Right atrium auricular region (tissue), 2 donors: Measurements from ENCODE around the gene ZBTB7C. TPM values are rescaled to one million over a fixed set of nuclear protein-coding genes. Genes with fewer than 3 reads are reported as not detected.

ENCODE experiments used
- DNase-seq: peaks from one replicate; pipeline ENCODE4 v3.0.0-alpha.2; 2019; ENCODE audit warnings: low spot score
- H3K27ac ChIP-seq, 2 donors: fragments of 200-600 bp; sonication (generic); 1 replicate in 1 of 2; 2 replicates in 1 of 2; pipeline ENCODE4 v1.5.1; 2016 to 2019
- H3K27me3 ChIP-seq, 2 donors: fragments of 200-600 bp; sonication (generic); one replicate each; pipeline versions ENCODE4 v1.5.1 to v1.6.0; 2017 to 2019
- H3K36me3 ChIP-seq: fragments of 200-600 bp; sonication (generic); one replicate; pipeline ENCODE4 v1.5.1; 2016
- H3K4me1 ChIP-seq, 2 donors: fragments of 200-600 bp; sonication (generic); one replicate each; pipeline versions ENCODE4 v1.5.1 to v1.6.0; 2017 to 2019
- H3K4me3 ChIP-seq, 2 donors: fragments of 200-600 bp; sonication (generic); 1 replicate in 1 of 2; 2 replicates in 1 of 2; pipeline ENCODE4 v1.5.1; 2017 to 2019; ENCODE audit warnings: mild to moderate bottlenecking in 1 of 2, moderate library complexity in 1 of 2
- H3K9me3 ChIP-seq, 2 donors: fragments of 200-600 bp; sonication (generic); one replicate each; pipeline ENCODE4 v1.5.1; 2019
- CTCF ChIP-seq, 2 donors: fragments of 200-600 bp; sonication (generic); IDR thresholded peaks; one replicate each; pipeline ENCODE4 v1.5.1; 2019; ENCODE audit warnings: antibody characterized with exemption in 2 of 2
- total RNA-seq, 2 donors: library from RNA; depleted of rRNA; stranded (reverse); fragments of >200 nt; gene quantifications; one replicate each; pipeline ENCODE4 v1.1.0, GENCODE V29; 2016

ZBTB7C gene
- total RNA-seq, 2 donors from 2014 or later: 1.8 to 7.7 TPM

DNA sequence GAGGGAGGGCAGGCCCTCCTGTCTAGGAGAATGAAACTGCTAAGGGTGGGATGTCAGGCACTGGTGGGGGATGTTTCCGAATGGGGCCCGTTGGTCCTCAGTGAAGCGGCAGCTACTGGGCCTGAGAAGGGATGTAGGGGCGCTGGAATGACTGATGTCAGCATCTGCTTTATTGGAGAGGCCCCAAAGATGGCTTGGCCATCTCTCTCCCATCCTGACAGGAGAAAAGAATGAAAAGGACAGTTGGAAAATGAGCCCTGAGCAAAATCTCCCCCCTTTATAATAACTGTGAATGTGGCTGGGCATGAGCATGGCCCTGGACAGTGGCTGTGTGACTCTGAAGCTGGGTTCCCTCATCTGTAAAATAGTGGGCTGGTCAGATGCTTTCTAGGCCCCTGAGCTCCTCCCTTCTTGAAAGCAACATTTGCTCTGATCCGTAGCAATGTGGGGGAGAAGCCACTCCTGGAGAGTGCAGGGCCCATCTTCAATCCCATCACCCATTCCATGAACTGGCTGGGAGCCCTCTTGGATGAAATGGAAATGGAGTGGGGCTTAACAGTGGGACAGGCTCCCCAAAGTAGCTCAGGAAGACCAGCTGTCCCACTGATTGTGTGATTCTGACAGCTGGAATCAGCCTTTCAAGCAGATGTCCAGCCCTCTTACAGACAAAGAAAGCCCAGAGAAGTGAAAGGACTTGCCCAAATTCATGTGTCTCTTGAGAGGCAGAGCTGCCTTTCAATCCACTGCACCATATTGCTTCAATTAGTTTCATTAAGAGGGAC, 246.0 kb downstream of the ZBTB7C start:
- H3K4me3 ChIP-seq: no peak overlapping the region
- H3K27me3 ChIP-seq: no peaks in the 10 kb centered on the region
- H3K4me1 ChIP-seq: peaks cover 0 to 41% of the 10 kb centered on the region in 2 donors
- DNase-seq: no peak
- no peaks in the 10 kb centered on the region for H3K36me3 ChIP-seq
- H3K9me3 ChIP-seq: no peaks in the 10 kb centered on the region
- H3K27ac ChIP-seq: peak overlapping the region in 1 of 2 donors; percentile 25
- no peak for TF ChIP-seq CTCF (IDR thresholded peaks at IDR 0.05)

- peak overlapping the region; percentile 79 to 91 for H3K27ac ChIP-seq
- DNase-seq: no peak
- peaks cover 0 to 31% of the 10 kb centered on the region in 2 donors for H3K4me1 ChIP-seq
Observed at GRCh38 chr18:48161911-48162698, 247.1 kb downstream of the ZBTB7C start.

DNA sequence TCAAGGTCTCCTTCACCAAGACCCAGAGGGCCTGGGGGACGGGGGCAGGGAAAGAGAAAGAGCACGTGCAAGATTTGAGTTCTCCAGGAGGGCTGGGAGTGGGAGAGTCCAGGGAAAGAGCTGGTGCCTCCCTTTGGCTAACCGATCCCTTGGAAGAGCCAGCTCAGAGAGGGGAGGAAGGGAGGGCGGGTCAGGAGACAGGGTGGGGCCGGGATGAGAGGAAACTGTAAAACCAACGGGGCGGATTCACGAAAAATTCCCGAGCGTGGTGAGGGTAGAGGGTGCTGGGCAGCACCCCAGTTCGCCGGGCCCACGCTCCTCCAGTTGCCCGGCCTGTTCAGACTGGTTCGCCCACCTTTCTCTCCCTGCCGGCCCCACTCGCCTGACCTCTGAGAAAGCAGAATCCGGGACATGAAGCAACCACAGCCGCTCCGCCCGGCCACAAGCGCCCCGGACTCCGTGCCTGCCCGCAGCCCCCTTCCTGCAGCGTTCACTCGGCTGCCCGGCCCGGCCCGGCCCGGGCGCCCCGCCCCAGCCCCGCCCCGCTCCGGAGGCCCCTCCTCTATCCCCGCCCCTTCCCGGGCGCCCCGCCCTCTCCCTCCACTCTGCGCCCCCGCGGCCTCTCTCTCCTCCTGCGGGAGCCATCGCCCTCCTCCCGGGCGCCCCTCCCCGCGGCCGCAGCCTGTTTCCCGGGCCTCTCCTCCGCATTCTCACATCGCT, 247.8 kb downstream of the ZBTB7C start:
- peak; percentile 79 for DNase-seq
- no peaks in the 10 kb centered on the region for H3K27me3 ChIP-seq
- peak overlapping the region; percentile 56 to 71 for H3K4me3 ChIP-seq
- H3K27ac ChIP-seq: peak overlapping the region; percentile 79 to 91
- peaks cover 0 to 23% of the 10 kb centered on the region in 2 donors for H3K4me1 ChIP-seq
- TF ChIP-seq CTCF (IDR thresholded peaks at IDR 0.05): no peak
- H3K36me3 ChIP-seq: no peaks in the 10 kb centered on the region
- H3K9me3 ChIP-seq: no peaks in the 10 kb centered on the region

More at GRCh38 chr18:48161911-48162698, 247.1 kb downstream of the ZBTB7C start:
- H3K9me3 ChIP-seq: no peaks in the 10 kb centered on the region
- H3K36me3 ChIP-seq: no peaks in the 10 kb centered on the region
- TF ChIP-seq CTCF (IDR thresholded peaks at IDR 0.05): no peak
- peak overlapping the region; percentile 56 to 71 for H3K4me3 ChIP-seq
- no peaks in the 10 kb centered on the region for H3K27me3 ChIP-seq

DNA sequence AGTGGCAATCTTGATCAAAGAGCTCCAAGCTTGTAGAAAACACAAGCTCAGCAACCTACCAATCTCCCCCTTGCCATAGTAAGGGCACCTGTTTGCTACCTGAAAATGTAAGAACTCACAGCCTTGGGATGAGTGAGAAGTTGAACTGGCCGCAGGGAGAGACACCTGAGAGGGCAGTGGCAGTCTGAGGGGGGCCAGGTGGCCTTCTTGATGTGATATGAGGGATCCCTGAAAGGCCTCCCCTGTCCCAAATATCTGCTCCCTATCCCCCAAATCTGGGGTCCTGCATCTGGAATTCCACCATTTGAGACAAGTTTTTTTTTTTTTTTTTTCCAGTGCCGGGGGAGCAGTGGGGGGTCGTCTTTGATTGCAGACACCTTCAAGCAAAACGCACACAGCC, 248.6 kb downstream of the ZBTB7C start:
- peaks cover 0 to 21% of the 10 kb centered on the region in 2 donors for H3K4me1 ChIP-seq
- no peaks in the 10 kb centered on the region for H3K36me3 ChIP-seq
- no peaks in the 10 kb centered on the region for H3K9me3 ChIP-seq
- TF ChIP-seq CTCF (IDR thresholded peaks at IDR 0.05): no peak
- no peak for DNase-seq
- H3K4me3 ChIP-seq: peak overlapping the region in 1 of 2 donors; percentile 71
- peak overlapping the region; percentile 79 to 91 for H3K27ac ChIP-seq
- no peaks in the 10 kb centered on the region for H3K27me3 ChIP-seq

- no peak for TF ChIP-seq CTCF (IDR thresholded peaks at IDR 0.05)
- Histone ChIP-seq H3K36me3 (no peaks in the 10 kb centered on the region), H3K9me3 (no peaks in the 10 kb centered on the region), H3K4me3 (no peak overlapping the region), H3K4me1 (peaks cover 0 to 16% of the 10 kb centered on the region in 2 donors), H3K27ac (no peak overlapping the region), H3K27me3 (no peaks in the 10 kb centered on the region)
- no peak for DNase-seq
Observed at GRCh38 chr18:48159816-48160215, 249.4 kb downstream of the ZBTB7C start.
